OCI-LY7 (cell line): ENCODE measurements around the gene FNDC3B. TPM values are rescaled to one million over a fixed set of nuclear protein-coding genes. Genes with fewer than 3 reads are reported as not detected.

Experiments
- BruUV-seq: library from RNA; stranded (reverse); fragments of 400-500 nt; replicated peaks from 2 replicates; lab custom pipeline; 2021; lab: Mats Ljungman, UMichigan
- CTCF ChIA-PET: fragments of 300-600 bp; sonication (Branson Sonifier 250); formaldehyde crosslinking; loops from one replicate; lab custom pipeline; 2022; ENCODE audit warnings: antibody characterized with exemption; ENCODE audit not compliant: unreplicated experiment; lab: Charles Lee
- POLR2A ChIA-PET: fragments of 300-600 bp; sonication (Branson Sonifier 250); formaldehyde crosslinking; loops from one replicate; lab custom pipeline; 2022; ENCODE audit warnings: antibody characterized with exemption; lab: Charles Lee
- DNase-seq: peaks from one replicate; pipeline ENCODE4 v3.0.0-alpha.2; 2015; ENCODE audit warnings: low spot score
- H2AFZ ChIP-seq: fragments of 200-600 bp; sonication (generic), shearing (Covaris generic); 2 replicates; pipeline ENCODE4 v1.6.1; 2014; ENCODE audit warnings: mild to moderate bottlenecking, antibody characterized with exemption, low read length, moderate library complexity
- H3K27ac ChIP-seq: fragments of 200-600 bp; sonication (generic); 2 replicates; pipeline ENCODE4 v1.5.1; 2014; ENCODE audit warnings: mixed run types, low read depth, mild to moderate bottlenecking, moderate library complexity, low read length, inconsistent platforms; ENCODE audit not compliant: poor library complexity, severe bottlenecking
- H3K36me3 ChIP-seq: fragments of 200-600 bp; sonication (generic); 2 replicates; pipeline ENCODE4 v1.6.1; 2014; ENCODE audit warnings: mild to moderate bottlenecking, antibody characterized with exemption, low read length, moderate library complexity, mixed read lengths; ENCODE audit not compliant: insufficient read depth
- H3K4me1 ChIP-seq: fragments of 200-600 bp; sonication (generic); 2 replicates; pipeline ENCODE4 v1.5.1; 2014; ENCODE audit warnings: mild to moderate bottlenecking, low read length; ENCODE audit not compliant: insufficient read depth, poor library complexity, severe bottlenecking
- H3K4me2 ChIP-seq: fragments of 200-600 bp; sonication (generic); 2 replicates; pipeline ENCODE4 v1.6.1; 2014; ENCODE audit warnings: mild to moderate bottlenecking, low read length
- H3K4me3 ChIP-seq: fragments of 200-600 bp; sonication (generic); 2 replicates; pipeline ENCODE4 v1.5.1; 2014; ENCODE audit warnings: mild to moderate bottlenecking, low read depth, low read length; ENCODE audit not compliant: poor library complexity, severe bottlenecking
- H3K79me2 ChIP-seq: fragments of 200-600 bp; sonication (generic); 2 replicates; pipeline ENCODE4 v1.6.1; 2016; ENCODE audit warnings: low read depth, mild to moderate bottlenecking, low read length, moderate library complexity, mixed read lengths; ENCODE audit not compliant: insufficient read depth
- H3K9me2 ChIP-seq: fragments of 200-600 bp; sonication (generic); 2 replicates; pipeline ENCODE4 v1.6.1; 2016; ENCODE audit warnings: mild to moderate bottlenecking, low read length, mixed read lengths; ENCODE audit not compliant: insufficient read depth
- H3K9me3 ChIP-seq: fragments of 200-600 bp; sonication (generic); 2 replicates; pipeline ENCODE4 v1.6.1; 2014; ENCODE audit warnings: mild to moderate bottlenecking, mixed run types, low read length, mixed read lengths
- H4K20me1 ChIP-seq: fragments of 200-600 bp; sonication (generic); 2 replicates; pipeline ENCODE4 v1.6.1; 2014; ENCODE audit warnings: mild to moderate bottlenecking, antibody characterized with exemption, low read length, moderate library complexity, mixed read lengths; ENCODE audit not compliant: insufficient read depth
- CTCF ChIP-seq: fragments of 200-600 bp; sonication (generic); conservative IDR thresholded peaks from 2 replicates; pipeline ENCODE4 v1.5.1; 2014; ENCODE audit warnings: mild to moderate bottlenecking, antibody characterized with exemption, low read length, moderate library complexity, mixed read lengths
- EZH2phosphoT487 ChIP-seq: fragments of 200-600 bp; sonication (generic); IDR thresholded peaks from 2 replicates; pipeline ENCODE4 v1.6.1; 2018; ENCODE audit warnings: low read depth, borderline replicate concordance, mild to moderate bottlenecking, mixed run types, antibody characterized with exemption, low read length, moderate library complexity, mixed read lengths
- intact Hi-C: fragments of 100-400 bp; cut with micrococcal nuclease; formaldehyde crosslinking; loops from one replicate; pipeline ENCODE4 v1.10.0; 2022; ENCODE audit not compliant: unreplicated experiment
- total RNA-seq, 2 experiments: library from RNA; depleted of rRNA in 1 of 2; stranded (reverse); fragments of >200 nt in 1 of 2; shearing (Covaris generic) in 1 of 2; gene quantifications; 2 replicates each; pipeline ENCODE4 v1.2.3, GENCODE V29; 2014 to 2022

Gene FNDC3B
- total RNA-seq, 2 experiments from 2014 or later = 23.3 to 28.5 TPM

GRCh38 chr3:172078721-172079120, 39.3 kb downstream of the FNDC3B start:
- TF ChIP-seq EZH2phosphoT487 = no peak
- TF ChIP-seq CTCF = no peak
- CTCF ChIA-PET = interaction anchor here (0.9 kb wide), 1 partner anchor 13 kb away, joined by 4 read pairs; no protein-coding TSS in a partner anchor
- POLR2A ChIA-PET = interaction anchor here (1.1 kb wide), 1 partner anchor 61 kb away, joined by 3 read pairs; no protein-coding TSS in a partner anchor
- BruUV-seq = no TSS peak
- Histone ChIP-seq H3K4me1 (no peaks in the 10 kb centered on the region), H3K9me3 (no peaks in the 10 kb centered on the region), H3K27ac (no peak overlapping the region), H3K36me3 (no peaks in the 10 kb centered on the region), H2AFZ (no peak overlapping the region), H3K4me3 (no peak overlapping the region), H3K79me2 (no peaks in the 10 kb centered on the region), H4K20me1 (no peaks in the 10 kb centered on the region), H3K4me2 (no peak overlapping the region), H3K9me2 (no peaks in the 10 kb centered on the region)
- no peak for DNase-seq
- intact Hi-C loops = no loop called here

DNA sequence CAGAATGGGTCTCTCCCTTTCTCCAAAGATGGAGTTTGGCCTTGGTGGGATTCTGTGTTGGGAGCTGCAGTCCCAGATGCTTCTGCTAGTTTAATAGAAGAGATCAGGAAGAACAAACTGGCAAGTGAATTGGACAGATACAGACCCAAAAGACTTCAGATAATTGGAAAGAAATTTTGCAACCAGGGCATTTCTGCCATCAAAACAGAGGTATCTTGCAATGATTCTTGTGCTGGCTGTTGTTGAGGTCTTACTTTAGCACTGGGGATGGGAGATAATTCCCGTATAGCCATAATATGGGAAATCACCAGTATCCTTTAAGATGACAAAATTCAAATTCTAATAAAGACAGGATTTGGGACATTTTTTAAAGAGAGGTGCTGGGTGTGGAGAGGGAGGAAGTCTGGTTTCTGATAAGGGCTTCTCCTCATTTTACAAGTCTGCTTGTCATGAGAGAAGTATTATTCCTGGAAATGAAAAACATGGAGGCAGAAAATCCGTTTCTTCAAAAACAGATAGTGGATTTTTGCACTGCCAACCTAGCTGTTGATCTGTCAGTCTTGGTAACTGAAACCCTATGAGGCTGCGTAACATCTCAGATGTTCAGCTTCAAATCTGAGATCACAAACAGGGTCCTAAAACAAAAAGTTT, 40.1 kb downstream of the FNDC3B start:
- H3K4me1 ChIP-seq = no peaks in the 10 kb centered on the region
- DNase-seq = no peak
- H3K4me3 ChIP-seq = no peak overlapping the region
- H3K36me3 ChIP-seq = no peaks in the 10 kb centered on the region
- H4K20me1 ChIP-seq = no peaks in the 10 kb centered on the region
- TF ChIP-seq EZH2phosphoT487 = no peak
- no peak for TF ChIP-seq CTCF
- no peak overlapping the region for H2AFZ ChIP-seq
- H3K4me2 ChIP-seq = no peak overlapping the region
- ChIA-PET POLR2A (interaction anchor here (0.9 to 1.1 kb wide), 2 partner anchors 37 to 40 kb away, joined by 3 read pairs; partner anchors contain the start of gene FNDC3B), CTCF (no interaction called here)
- no TSS peak for BruUV-seq
- intact Hi-C loops = no loop called here
- no peak overlapping the region for H3K27ac ChIP-seq
- H3K79me2 ChIP-seq = no peaks in the 10 kb centered on the region
- no peaks in the 10 kb centered on the region for H3K9me2 ChIP-seq
- no peaks in the 10 kb centered on the region for H3K9me3 ChIP-seq

GRCh38 chr3:172080503-172080902, 41.1 kb downstream of the FNDC3B start:
- H3K4me1 ChIP-seq = no peaks in the 10 kb centered on the region
- H3K27ac ChIP-seq = no peak overlapping the region
- ChIA-PET CTCF (no interaction called here), POLR2A (interaction anchor here (0.5 to 1.2 kb wide), 4 partner anchors 10 to 623 kb away, joined by 3 to 4 read pairs (median 3); partner anchors contain the start of gene FNDC3B)
- intact Hi-C loops = no loop called here
- TF ChIP-seq CTCF (no peak), EZH2phosphoT487 (no peak)
- no peaks in the 10 kb centered on the region for H3K36me3 ChIP-seq
- no peak overlapping the region for H2AFZ ChIP-seq
- BruUV-seq = no TSS peak
- no peaks in the 10 kb centered on the region for H3K9me3 ChIP-seq
- no peak overlapping the region for H3K4me3 ChIP-seq
- no peaks in the 10 kb centered on the region for H3K79me2 ChIP-seq
- H3K9me2 ChIP-seq = no peaks in the 10 kb centered on the region
- no peaks in the 10 kb centered on the region for H4K20me1 ChIP-seq
- no peak overlapping the region for H3K4me2 ChIP-seq
- no peak for DNase-seq
